ENCODE data around the gene RPS2. TPM values are rescaled to one million over a fixed set of nuclear protein-coding genes. Genes with fewer than 3 reads are reported as not detected.
"Not testable (repeated sequence)": the region's sequence is repeated elsewhere in the genome, so short reads cannot be mapped to it uniquely, and the experiment has no call there.

RPS2 gene
- total RNA-seq, 2 experiments from 2014 or later: 2,364 to 2,405 TPM

GRCh38 chr16:1941162-1942046 is 23.2 kb downstream of the RPS2 start:
- H3K9me3 Mint-ChIP-seq: no peaks in the 10 kb centered on the region
- CTCF ChIA-PET: no interaction called here
- peaks cover 27% of the 10 kb centered on the region for H3K4me1 Mint-ChIP-seq
- peaks cover 8% of the 10 kb centered on the region for H3K36me3 Mint-ChIP-seq (ENCODE audit: low read depth)
- peak overlapping the region; percentile 84 for H3K4me3 Mint-ChIP-seq
- no peak for DNase-seq
- H3K27me3 Mint-ChIP-seq: no peaks in the 10 kb centered on the region
- peak overlapping the region; percentile 44 for H3K27ac Mint-ChIP-seq
- POLR2A ChIA-PET: interaction anchor here (0.8 to 3.3 kb wide), 5 partner anchors 19 to 114 kb away, joined by 3 to 15 read pairs (median 3); partner anchors contain the start of genes FAHD1, HAGH, RPS2 and TBL3

DNA sequence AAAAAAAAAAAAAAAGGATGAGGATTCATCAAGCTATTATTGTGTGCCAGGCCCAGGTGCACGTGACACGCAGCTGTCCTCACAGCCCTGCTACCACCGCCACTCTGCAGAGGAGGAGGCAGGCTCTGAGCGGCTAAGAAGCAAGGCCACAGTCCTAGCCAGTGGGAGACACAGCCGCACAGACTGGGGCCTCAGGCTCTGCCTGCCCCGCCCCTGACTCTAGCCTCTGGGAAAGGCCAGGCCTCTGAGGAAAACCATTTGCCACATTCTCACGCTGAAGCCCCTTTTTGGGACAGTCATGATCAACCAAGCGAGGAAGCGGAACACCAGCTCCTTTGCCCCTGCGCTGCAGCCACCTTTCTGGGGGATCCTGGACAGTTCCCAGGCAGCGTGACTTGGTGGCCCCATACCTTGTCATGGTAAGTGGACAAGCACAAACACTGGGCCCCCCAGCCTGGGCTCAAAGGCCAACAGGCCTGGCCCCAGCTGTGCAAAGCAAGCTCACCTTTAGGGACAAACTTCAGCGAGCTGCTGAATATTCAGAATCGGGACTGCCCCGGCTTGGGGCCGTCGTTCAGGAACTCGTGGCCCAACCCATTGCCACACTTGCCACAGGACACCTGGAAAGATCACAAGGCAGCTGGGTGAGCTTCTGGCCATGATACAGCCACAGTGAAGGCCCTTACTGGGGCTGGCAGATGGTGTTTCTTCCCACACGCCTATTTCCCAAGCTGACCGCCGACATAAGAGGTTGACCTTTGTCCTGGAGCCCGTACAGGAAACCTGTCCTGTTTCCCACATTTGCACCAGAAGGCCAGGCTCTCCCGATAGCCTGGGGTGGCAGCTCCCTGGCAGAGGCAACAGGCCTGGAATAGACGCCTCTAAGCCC is 24.1 kb downstream of the RPS2 start:
- no peaks in the 10 kb centered on the region for H3K27me3 Mint-ChIP-seq
- CTCF ChIA-PET: interaction anchor here (1.1 kb wide), 1 partner anchor 12 kb away, joined by 4 read pairs; no protein-coding TSS in a partner anchor

GRCh38 chr16:1939833-1940232 is 24.8 kb downstream of the RPS2 start:
- ChIA-PET POLR2A (interaction anchor here (3.3 kb wide), 1 partner anchor 25 kb away, joined by 15 read pairs; the partner anchor contains the start of gene RPS2), CTCF (interaction anchor here (1.1 kb wide), 1 partner anchor 11 kb away, joined by 4 read pairs; no protein-coding TSS in a partner anchor)
- H3K27me3 Mint-ChIP-seq; H3K27ac Mint-ChIP-seq; H3K4me3 Mint-ChIP-seq; DNase-seq; H3K9me3 Mint-ChIP-seq; H3K36me3 Mint-ChIP-seq (ENCODE audit: low read depth): not testable (repeated sequence)
- H3K4me1 Mint-ChIP-seq: peaks cover 27% of the 10 kb centered on the region

More for the DNA sequence above, 24.1 kb downstream of the RPS2 start:
- no peak overlapping the region for H3K4me3 Mint-ChIP-seq
- peaks cover 27% of the 10 kb centered on the region for H3K4me1 Mint-ChIP-seq
- peaks cover 8% of the 10 kb centered on the region for H3K36me3 Mint-ChIP-seq (ENCODE audit: low read depth)
- POLR2A ChIA-PET: interaction anchor here (0.8 to 3.3 kb wide), 4 partner anchors 24 to 113 kb away, joined by 3 to 15 read pairs (median 4); partner anchors contain the start of genes FAHD1, HAGH, RPS2 and TBL3
- no peaks in the 10 kb centered on the region for H3K9me3 Mint-ChIP-seq
- DNase-seq: no peak
- no peak overlapping the region for H3K27ac Mint-ChIP-seq

GRCh38 chr16:1938910-1939309 is 25.7 kb downstream of the RPS2 start:
- POLR2A ChIA-PET: no interaction called here
- H3K4me3 Mint-ChIP-seq: no peak overlapping the region
- CTCF ChIA-PET: no interaction called here

DNA sequence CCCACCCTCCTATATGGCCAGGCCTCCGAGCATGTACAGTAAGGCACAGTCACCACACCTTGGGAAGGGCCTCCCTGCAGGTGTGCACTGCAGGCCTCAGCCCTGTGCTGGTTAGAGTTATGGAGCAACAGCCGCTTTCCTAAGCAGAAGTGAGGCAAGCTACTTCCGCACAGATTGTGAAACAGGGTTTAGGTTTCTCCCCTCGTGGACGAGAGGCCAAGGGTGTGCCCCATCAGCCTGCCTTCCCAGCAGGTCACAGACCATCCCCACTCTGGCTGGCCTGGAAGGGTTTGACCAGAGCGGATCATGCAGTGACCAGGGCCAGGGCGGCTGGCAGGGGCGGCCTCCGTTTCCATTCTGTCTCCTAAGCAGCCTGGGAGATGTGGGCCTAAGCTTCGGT is 26.3 kb downstream of the RPS2 start:
- Mint-ChIP-seq H3K9me3 (no peaks in the 10 kb centered on the region), H3K4me3 (no peak overlapping the region), H3K36me3 (ENCODE audit: low read depth) (peaks cover 8% of the 10 kb centered on the region), H3K27ac (no peak overlapping the region), H3K4me1 (peaks cover 13% of the 10 kb centered on the region), H3K27me3 (no peaks in the 10 kb centered on the region)
- DNase-seq: no peak
- ChIA-PET POLR2A (no interaction called here), CTCF (no interaction called here)

More at GRCh38 chr16:1938910-1939309, 25.7 kb downstream of the RPS2 start:
- Mint-ChIP-seq H3K4me1 (peaks cover 18% of the 10 kb centered on the region), H3K36me3 (ENCODE audit: low read depth) (peaks cover 8% of the 10 kb centered on the region), H3K9me3 (no peaks in the 10 kb centered on the region), H3K27me3 (no peaks in the 10 kb centered on the region), H3K27ac (no peak overlapping the region)
- DNase-seq: no peak

GRCh38 chr16:1936945-1937479 is 27.6 kb downstream of the RPS2 start:
- Mint-ChIP-seq H3K27ac (no peak overlapping the region), H3K4me1 (peaks cover 8% of the 10 kb centered on the region), H3K36me3 (ENCODE audit: low read depth) (peaks cover 8% of the 10 kb centered on the region), H3K9me3 (no peaks in the 10 kb centered on the region), H3K4me3 (no peak overlapping the region), H3K27me3 (no peaks in the 10 kb centered on the region)
- no peak for DNase-seq
- POLR2A ChIA-PET: no interaction called here
- CTCF ChIA-PET: no interaction called here

- Mint-ChIP-seq H3K36me3 (ENCODE audit: low read depth) (peaks cover 4% of the 10 kb centered on the region), H3K27me3 (no peaks in the 10 kb centered on the region), H3K4me3 (no peak overlapping the region), H3K27ac (no peak overlapping the region), H3K9me3 (no peaks in the 10 kb centered on the region), H3K4me1 (peaks cover 2% of the 10 kb centered on the region)
- no peak for DNase-seq
- ChIA-PET POLR2A (no interaction called here), CTCF (no interaction called here)
These were observed 31.4 kb downstream of the RPS2 start for GRCh38 chr16:1933097-1933661.

DNA sequence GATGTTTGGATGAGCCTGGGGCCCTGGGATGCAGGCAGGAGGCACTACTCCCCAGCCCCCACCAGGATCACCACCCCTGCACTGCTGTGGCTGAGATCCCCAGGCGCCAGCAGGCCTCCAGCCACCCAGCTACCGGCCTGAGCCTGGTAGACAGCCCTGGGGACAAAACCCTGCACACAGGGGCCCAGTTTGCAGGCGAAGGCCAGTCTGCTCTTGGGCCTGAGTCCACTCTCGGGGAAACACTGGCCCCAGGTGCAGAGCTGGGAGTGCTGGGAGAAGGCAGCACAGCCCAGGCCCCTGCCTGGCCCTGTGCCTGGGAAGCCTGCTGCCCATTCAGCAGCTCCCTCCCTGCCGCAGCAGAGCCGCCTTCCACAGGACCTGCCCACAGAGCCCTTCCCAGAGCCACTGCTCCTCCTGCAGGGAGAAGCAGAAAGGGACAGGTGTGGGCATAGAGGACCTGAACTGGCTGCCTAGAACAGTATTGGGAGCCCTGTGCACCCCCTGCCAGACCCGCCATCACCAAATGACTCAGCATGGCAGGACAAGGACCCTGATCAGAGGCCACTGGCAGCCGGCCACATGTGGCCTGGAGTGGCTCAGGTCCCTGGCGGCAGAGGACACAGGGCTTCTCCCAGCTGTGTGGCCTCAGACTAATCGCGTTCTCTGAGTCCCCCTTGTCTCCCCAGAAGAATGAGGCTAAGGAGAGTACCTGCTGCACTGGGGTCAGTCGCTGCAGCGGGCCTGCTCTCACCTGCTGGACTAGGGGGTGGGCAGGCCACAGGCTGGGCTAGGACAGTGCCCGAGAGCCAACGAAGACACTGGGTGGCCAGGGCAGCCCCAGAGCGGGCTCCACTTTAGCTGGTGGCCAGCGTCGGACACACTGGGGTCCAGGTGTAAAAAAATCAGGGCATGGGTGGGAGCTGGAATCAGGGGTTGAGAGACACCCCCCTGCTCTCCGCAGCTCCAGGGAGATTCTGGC is 32.3 kb downstream of the RPS2 start:
- H3K9me3 Mint-ChIP-seq: no peaks in the 10 kb centered on the region
- H3K4me3 Mint-ChIP-seq: no peak overlapping the region
- DNase-seq: no peak
- no peaks in the 10 kb centered on the region for H3K27me3 Mint-ChIP-seq
- H3K36me3 Mint-ChIP-seq (ENCODE audit: low read depth): no peaks in the 10 kb centered on the region
- peaks cover 5% of the 10 kb centered on the region for H3K4me1 Mint-ChIP-seq
- ChIA-PET CTCF (no interaction called here), POLR2A (no interaction called here)
- H3K27ac Mint-ChIP-seq: no peak overlapping the region

DNA sequence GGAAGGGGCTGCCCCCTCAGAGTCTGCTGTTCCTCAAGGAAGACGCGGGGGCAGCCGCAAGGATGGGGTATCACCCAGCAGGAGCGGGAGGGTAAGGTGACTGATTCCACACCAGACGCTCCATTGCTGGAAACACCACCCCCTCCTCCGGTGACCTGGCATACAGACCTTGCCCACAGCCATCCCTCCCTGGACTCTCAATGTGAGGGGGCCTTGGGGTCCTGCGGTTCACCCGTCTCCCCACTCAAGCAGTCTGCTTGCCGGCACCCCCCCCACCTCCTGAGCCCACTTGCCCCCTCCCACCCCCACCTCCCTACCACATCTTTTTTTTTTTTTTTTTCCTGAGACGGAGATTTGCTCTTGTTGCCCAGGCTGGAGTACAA is 34.3 kb downstream of the RPS2 start:
- ChIA-PET CTCF (interaction anchor here (0.7 to 2.8 kb wide), 2 partner anchors 13 to 371 kb away, joined by 3 to 9 read pairs; partner anchors contain the start of gene MSRB1), POLR2A (no interaction called here)
- Mint-ChIP-seq H3K4me3 (peak overlapping the region; percentile 17), H3K27ac (no peak overlapping the region), H3K36me3 (ENCODE audit: low read depth) (no peaks in the 10 kb centered on the region), H3K27me3 (no peaks in the 10 kb centered on the region), H3K4me1 (peaks cover 5% of the 10 kb centered on the region), H3K9me3 (no peaks in the 10 kb centered on the region)
- no peak for DNase-seq

DNA sequence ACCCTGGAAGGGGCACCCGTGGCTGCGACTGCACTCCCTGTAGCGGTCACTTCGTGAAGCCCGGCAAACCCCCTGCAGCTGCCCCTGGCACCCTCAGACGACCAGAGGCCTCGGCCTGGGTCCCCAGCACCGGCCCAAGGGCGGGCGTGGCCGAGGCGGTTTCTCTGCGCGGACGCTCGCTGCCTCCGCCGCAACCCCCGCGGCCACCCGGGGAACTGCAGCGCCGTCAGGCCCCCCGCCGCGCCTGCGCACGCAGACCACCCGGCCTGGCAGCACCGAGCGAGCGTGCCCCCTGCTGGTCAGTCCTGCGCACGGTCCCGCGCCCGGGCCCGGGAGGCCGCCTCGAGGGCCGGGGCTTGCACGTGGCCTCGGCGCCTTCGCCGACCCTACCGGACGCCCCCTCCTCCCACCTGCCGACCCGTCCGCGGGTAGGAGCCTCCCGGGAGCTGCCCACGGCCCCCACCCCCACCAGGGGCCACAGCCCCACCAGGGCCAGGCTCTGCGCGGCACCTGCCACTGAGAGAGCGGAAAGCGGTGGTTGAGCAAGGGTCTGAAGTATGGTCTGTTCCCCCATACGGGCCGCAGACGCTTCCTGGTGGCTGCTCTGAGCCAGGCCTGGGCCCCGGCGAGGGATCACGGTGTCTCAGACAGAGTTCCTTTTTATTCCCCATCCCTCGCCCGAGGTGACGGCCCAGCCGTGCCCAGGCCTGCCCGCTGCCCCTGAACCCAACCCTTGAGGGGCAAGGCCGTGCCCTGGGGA is 34.9 kb downstream of the RPS2 start:
- POLR2A ChIA-PET: interaction anchor here (0.7 to 1.0 kb wide), 2 partner anchors 13 to 147 kb away, joined by 3 to 4 read pairs; partner anchors contain the start of gene NUBP2
- peaks cover 5% of the 10 kb centered on the region for H3K4me1 Mint-ChIP-seq
- peak overlapping the region; percentile 58 for H3K4me3 Mint-ChIP-seq
- H3K27me3 Mint-ChIP-seq: peaks cover 2% of the 10 kb centered on the region
- CTCF ChIA-PET: interaction anchor here (0.6 to 2.8 kb wide), 12 partner anchors 10 to 1823 kb away, joined by 3 to 9 read pairs (median 3); partner anchors contain the start of genes MSRB1, NUBP2 and SPSB3
- H3K36me3 Mint-ChIP-seq (ENCODE audit: low read depth): no peaks in the 10 kb centered on the region
- H3K27ac Mint-ChIP-seq: no peak overlapping the region
- DNase-seq: peak; percentile 92
- no peaks in the 10 kb centered on the region for H3K9me3 Mint-ChIP-seq

DNA sequence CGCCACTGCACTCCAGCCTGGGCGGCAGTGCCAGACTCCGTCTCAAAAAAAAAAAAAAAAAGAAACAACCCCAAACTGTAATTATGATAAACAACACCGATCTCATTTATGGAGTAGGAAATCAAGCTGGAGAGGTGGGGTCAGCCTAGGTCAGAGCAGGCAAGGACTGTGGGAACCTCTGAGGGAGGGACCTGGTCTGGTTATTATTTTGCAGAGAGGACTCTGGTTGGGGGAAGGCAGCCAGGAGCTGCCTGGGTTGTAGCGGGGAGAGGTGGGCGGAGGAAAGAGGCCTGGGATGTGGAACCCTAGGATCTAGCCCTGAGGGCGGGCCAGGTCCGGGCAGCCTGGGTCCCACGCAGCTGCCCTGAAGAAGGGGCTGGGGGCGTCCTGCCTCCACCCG is 35.5 kb downstream of the RPS2 start:
- no peaks in the 10 kb centered on the region for H3K36me3 Mint-ChIP-seq (ENCODE audit: low read depth)
- H3K27me3 Mint-ChIP-seq: peaks cover 5% of the 10 kb centered on the region
- H3K9me3 Mint-ChIP-seq: no peaks in the 10 kb centered on the region
- no peak for DNase-seq
- CTCF ChIA-PET: interaction anchor here (0.6 to 2.8 kb wide), 13 partner anchors 11 to 1822 kb away, joined by 3 to 9 read pairs (median 3); partner anchors contain the start of genes MSRB1, NUBP2 and SPSB3
- no peak overlapping the region for H3K27ac Mint-ChIP-seq
- H3K4me3 Mint-ChIP-seq: peak overlapping the region; percentile 64
- peaks cover 5% of the 10 kb centered on the region for H3K4me1 Mint-ChIP-seq
- POLR2A ChIA-PET: interaction anchor here (0.7 to 1.0 kb wide), 2 partner anchors 13 to 146 kb away, joined by 3 to 4 read pairs; partner anchors contain the start of gene NUBP2

Measured in activated CD4-positive, alpha-beta memory T cell treated with anti-CD3 and anti-CD28 coated beads, Interleukin-2, amount 10 ng/mL, durations not matched to agents 7 days and 5 days (primary cell).